Gastroesophageal sphincter (tissue), 3 donors: ENCODE data around the gene ANAPC5.

ENCODE experiments used
- CTCF ChIP-seq, 4 experiments: fragments of 200-600 bp in 2 of 4; fragments of 450-650 bp in 2 of 4; sonication (generic) in 1 of 4; IDR thresholded peaks; one replicate each; pipeline ENCODE4 v1.5.1; 2017 to 2019; ENCODE audit warnings: antibody characterized with exemption in 4 of 4, mild to moderate bottlenecking in 2 of 4, moderate library complexity in 2 of 4
- EP300 ChIP-seq: sonication (generic); formaldehyde crosslinking; IDR thresholded peaks from one replicate; pipeline ENCODE4 v1.6.1; 2017; ENCODE audit warnings: antibody characterized with exemption, mild to moderate bottlenecking

DNA sequence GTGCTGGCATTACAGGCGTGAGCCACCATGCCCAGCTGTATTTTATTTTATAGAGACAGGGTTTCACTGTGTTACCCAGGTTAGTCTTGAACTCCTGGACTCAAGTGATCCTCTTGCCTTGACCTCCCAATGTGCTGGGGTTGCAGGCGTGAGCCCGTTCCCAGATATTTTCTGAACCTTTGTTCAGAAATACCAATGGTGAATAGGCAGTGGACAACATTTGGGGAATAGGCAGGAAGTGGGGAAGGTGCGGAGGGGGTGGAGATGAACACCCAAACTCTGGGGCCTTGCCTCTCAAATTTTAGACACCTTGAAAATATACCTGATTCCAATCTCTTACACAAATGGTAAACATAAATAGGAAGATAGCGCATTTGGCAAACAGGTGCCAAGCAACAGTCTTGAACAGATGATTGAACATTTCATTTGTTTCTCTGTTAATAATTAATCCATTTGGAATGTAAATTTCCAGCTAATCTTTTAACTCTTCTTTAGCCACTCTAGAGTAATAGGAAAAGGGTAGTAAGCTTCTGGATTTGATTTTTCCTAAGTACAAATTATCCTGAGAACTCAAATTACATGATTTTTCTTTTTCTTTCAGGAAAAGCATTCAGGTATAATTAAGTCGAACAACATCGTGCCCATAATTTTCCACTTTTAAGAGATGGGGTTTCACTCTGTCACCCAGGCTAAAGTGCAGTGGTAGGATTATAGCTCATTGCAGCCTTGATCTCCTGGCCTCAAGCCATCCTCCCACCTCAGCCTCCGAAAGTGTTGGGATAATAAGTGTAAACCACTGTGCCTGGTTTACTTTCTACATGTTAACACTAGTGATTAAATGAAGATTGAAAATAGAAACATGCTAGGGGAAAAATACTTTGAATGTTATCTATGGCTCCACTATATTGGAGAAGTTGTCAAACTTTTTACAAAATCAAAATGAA is 24.8 kb upstream of the ANAPC5 start:
- TF ChIP-seq CTCF (IDR thresholded peaks at IDR 0.05) (no peak), EP300 (no peak)
